Activated CD4-positive, alpha-beta T cell treated with anti-CD3 and anti-CD28 coated beads, Interleukin-10, Interleukin-2, amounts not matched to agents 100 ng/mL and 50 ng/mL, durations not matched to agents 16 hours and 8 hours (primary cell): ENCODE data around the gene SORBS2.
"Not testable (repeated sequence)": the region's sequence is repeated elsewhere in the genome, so short reads cannot be mapped to it uniquely, and the experiment has no call there.

Experiments used
- DNase-seq: peaks from one replicate; pipeline ENCODE4 v3.0.0-alpha.2; 2020

The SORBS2 gene

DNA sequence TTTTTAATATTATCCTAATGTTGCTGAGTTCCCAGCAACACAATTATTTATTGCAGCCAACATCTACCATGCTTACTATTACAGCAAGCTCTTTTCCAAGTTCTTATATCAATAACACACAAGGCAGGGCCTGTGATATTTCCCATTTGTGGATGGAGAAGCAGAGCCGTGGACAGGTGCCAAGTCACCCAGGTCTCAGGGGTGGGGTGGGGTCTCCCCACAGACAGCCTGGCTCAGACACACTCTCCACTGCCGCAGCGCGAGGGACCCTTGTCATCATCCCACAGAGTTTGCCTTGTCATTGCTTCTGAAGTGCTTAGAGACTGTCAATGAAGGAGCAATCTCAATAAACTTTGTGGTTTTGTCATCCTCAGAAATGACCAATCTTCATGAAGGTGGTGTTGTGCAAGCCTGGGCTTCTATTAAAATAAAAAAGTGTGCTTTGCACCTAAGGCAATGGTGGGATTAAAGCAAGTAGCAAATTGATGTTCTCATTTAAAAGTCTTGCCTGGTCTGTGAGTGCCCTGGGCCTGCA, 76.1 kb downstream of the SORBS2 start:
- DNase-seq = no peak

- no peak for DNase-seq
Measured at GRCh38 chr4:185734930-185735329, 77.1 kb downstream of the SORBS2 start.

DNA sequence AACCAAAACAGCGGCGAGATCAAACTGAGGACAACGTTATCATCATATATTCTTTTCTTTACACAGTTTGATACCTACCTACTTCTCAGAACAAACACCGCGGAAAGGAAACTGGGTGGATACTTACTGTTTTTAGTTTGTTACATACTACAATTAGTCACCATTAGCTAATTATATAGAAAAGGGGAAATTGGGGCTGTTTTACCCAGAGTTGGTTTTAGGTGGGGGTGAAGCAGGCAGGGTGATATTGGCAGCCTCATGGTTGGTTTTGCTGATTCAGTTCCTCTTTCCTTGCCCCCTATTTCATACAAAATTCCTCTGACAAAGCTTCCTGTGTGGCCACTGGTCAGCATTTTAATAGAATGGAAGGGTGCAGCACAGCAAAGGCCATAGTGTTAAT, 77.8 kb downstream of the SORBS2 start:
- DNase-seq = no peak

GRCh38 chr4:185730849-185731608, 81.0 kb downstream of the SORBS2 start:
- DNase-seq = no peak

- DNase-seq = peak; percentile 16
Measured at GRCh38 chr4:185730387-185730786, 81.6 kb downstream of the SORBS2 start.

DNA sequence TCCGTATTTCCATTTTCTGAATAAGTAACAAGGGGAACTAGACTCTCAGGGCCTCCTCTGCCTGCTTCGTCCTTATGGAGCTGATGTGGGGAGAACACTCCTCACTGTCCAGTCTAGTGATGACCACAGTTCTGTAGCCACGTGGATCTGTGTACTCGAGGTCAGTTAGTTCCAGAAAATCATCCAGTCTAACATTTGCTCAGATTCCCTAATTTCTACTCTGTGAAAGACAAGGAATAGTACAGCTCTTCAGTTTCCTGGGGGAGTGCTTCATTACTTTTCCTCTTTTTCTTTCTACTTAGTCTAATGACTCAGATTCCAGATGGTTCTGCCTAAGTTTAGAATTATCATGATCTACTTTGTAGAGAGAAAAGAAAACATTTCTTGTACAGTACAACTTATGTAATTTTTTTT, 82.6 kb downstream of the SORBS2 start:
- no peak for DNase-seq

DNA sequence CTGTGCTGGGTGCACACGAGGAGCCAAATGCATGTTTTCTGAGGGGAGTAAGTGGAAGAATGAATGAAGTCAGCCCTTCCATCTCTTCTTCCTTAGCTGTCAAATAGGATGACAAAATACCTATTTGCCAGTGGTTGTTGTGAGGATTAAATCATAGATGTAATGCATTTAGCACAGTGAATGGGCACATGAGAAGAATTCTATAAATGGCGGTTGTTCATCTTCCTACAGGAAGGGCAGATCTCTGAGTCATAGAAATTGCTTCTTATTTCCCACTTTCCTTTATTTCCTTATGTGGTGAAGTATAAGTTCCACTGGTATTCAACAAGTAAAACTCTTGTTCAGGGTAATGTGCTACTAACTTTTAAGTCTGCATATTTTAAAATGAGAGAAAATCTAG, 83.1 kb downstream of the SORBS2 start:
- DNase-seq = no peak

- DNase-seq = no peak
Measured at GRCh38 chr4:185726931-185727330, 85.1 kb downstream of the SORBS2 start.

DNA sequence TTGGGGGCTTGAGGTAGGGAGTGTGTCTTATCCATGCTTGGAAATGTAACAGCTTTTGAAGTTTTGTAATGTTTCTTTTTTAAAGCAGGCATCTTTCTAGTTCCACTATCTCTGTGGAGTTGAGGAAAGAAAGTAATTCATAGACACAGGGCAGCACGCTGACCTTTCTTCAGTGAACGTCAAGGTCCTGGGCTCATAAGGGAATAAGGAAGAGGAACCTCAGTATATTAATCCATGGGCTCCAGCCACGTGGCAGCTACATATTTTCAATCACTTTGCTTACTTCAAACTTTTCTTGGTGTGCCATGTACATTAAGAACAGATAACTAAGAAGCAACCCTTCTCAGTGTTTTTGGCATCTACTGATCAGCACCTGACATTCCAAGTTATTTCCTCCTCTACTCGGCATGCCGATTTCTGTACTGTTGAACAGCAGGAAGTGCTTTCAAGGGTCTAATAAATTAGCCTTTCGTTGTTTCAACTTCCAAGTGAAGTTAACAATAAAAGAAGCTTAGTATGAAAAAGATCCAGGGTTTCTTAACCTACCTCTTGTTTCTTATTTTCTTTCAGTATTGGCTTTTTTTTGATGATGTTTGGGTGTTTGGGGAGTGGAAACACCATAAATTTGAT, 88.2 kb downstream of the SORBS2 start:
- DNase-seq = no peak

GRCh38 chr4:185722029-185722316, 90.0 kb downstream of the SORBS2 start:
- no peak for DNase-seq

DNA sequence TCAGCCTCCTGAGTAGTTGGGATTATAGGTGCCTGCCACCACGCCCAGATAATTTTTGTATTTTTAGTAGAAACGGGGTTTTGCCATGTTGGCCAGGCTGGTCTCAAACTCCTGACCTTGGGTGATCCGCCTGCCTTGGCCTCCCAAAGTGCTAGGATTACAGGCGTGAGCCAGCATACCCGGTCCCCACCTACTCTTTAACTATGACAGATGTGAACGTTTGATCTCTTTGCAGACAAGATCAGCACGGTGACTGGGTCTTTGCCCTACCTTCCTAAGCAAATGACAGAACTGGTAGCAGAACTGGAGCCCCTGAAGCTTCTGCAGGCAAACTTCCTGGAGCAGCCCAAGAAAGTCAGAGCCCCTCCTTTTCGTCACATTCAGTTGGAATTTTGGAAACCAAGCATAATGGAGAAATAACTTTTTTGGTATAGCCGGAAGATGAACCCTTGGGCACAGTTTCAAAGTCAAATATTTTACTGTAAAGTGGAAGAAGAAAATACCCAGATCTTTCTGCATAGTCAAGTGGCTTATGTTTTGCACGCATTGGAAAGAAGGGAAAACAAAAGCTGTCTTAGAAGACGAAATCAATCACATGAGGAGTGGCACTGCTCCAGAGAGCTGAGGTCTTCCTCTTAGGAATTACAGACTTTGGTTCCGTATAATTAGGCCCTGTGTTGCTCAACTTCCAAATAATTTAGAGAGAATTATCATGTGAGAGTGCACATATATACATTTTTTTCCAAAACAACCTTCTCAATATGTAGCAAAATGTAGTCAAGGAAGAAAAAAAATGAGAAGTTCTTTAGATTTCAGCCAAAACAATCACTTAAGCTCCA, 90.6 kb downstream of the SORBS2 start:
- no peak for DNase-seq

- DNase-seq = no peak
Measured at GRCh38 chr4:185719500-185719858, 92.5 kb downstream of the SORBS2 start.

- DNase-seq = no peak
Measured at GRCh38 chr4:185718578-185719499, 93.2 kb downstream of the SORBS2 start.

- no peak for DNase-seq
Measured at GRCh38 chr4:185717377-185717741, 94.6 kb downstream of the SORBS2 start.

GRCh38 chr4:185716577-185717376, 95.2 kb downstream of the SORBS2 start:
- DNase-seq = no peak

DNA sequence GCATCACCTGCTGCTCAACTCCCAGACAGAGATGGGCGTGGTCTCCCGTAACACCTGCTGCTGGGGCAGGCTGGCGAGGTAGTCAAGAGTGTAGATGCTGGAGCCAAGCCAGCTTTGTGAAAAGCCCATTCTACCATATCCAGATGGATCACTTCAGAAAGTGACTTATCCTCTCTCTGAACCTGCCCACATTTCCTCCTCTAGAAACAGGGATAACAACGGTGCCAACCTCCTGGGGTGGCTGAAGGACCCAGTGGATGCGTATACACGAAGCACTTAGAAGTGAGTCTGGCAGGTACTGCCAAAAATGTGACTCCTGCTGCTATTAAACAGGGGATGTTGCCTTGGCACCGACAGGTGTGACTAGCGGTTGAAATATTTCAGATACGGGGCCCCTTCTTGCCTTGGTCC, 95.8 kb downstream of the SORBS2 start:
- DNase-seq = no peak

DNA sequence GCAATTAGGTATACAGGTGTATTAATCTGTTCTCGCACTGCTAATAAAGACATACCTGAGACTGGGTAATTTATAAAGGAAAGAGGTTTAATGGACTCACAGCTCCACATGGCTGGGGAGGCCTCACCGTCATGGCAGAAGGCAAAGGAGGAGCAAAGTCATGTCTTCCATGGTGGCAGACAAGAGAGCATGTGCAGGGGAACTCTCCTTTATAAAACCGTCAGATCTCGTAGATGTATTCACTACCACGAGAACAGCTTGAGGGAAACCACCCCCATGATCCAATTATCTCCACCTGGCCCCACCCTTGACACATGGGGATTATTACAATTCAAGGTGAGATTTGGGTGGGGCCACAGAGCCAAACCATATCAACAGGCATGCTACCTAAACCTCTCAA, 97.5 kb downstream of the SORBS2 start:
- not testable (repeated sequence) for DNase-seq

DNA sequence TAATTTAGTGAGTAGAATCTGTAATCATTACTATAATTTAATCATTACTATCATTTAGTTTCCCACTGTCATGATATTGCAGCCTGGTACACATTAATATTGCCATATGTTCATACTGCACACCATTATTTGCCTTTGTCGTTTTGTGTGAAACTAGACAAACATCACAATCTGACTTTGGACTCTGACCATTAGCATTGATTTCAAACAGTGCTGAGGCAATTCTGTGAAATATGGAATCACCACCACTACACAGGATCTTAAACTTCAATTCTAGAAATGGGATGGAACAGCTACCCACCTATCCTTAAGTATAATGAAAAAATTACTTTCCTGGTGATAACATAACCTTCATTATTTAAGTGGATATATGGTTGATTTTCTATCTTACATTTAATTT, 98.3 kb downstream of the SORBS2 start:
- no peak for DNase-seq

DNA sequence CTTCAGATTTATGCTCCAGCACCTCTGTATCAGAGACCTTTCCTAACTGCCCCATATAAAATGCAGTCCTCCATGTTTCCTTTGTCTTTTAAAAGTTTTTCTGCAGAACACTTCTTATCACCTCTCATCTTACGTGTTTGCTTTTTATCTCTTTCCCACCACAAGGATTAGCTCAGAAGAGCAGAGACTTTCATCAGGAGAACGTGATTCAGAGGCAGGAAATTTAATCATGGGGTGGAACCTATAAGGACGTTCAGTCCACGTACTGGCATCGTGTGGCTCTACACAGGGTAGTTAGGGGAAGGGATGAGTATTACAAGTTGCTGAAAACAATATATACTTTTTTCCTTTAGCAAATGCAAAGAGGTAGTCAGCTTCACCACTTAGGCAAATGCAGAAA, 98.7 kb downstream of the SORBS2 start:
- no peak for DNase-seq

GRCh38 chr4:185712350-185713024, 99.5 kb downstream of the SORBS2 start:
- no peak for DNase-seq

DNA sequence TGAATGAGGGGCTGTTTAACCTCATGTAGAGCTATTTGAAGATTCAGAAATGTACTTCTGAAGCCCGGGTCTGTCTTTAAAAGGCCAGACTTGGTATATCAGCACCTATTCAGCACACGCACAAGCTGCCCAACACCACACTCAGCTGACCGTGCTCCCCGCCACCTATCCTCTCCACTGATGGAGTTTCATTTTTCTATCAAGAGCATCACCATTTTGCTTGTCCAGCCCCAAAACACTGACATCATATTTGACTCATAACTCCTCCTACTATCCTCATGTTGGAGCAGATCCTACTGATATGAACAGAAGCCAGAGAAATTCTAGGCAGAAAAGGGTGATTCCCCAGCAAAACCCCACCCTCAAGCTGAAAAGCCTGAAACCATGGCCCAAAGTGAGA, 100.3 kb downstream of the SORBS2 start:
- no peak for DNase-seq
